Fibroblast of skin of right biceps (primary cell): ENCODE measurements around the gene H6PD.
A peak's percentile ranks its signal among the peaks of the same experiment; 100 is the strongest.

Experiments used
- DNase-seq: peaks from one replicate; pipeline ENCODE4 v3.0.0-alpha.2; 2013

The H6PD gene

GRCh38 chr1:9207715-9208114 lies 26.9 kb upstream of the H6PD start:
- peak; percentile 42 for DNase-seq

- DNase-seq = peak; percentile 40
Observed at GRCh38 chr1:9211291-9211811, 23.2 kb upstream of the H6PD start.

- DNase-seq = no peak
Observed at GRCh38 chr1:9212735-9213134, 21.8 kb upstream of the H6PD start.

- DNase-seq = no peak
Observed at GRCh38 chr1:9213956-9214355, 20.6 kb upstream of the H6PD start.

- no peak for DNase-seq
Observed at GRCh38 chr1:9218917-9219316, 15.7 kb upstream of the H6PD start.

- DNase-seq = no peak
Observed at GRCh38 chr1:9222846-9223625, 11.5 kb upstream of the H6PD start.

- DNase-seq = no peak
Observed at GRCh38 chr1:9224664-9225410, 9.7 kb upstream of the H6PD start.

GRCh38 chr1:9225411-9225785 lies 9.2 kb upstream of the H6PD start:
- no peak for DNase-seq

GRCh38 chr1:9228609-9229008 lies 6.0 kb upstream of the H6PD start:
- DNase-seq = peak; percentile 89

GRCh38 chr1:9229549-9229948 lies 5.0 kb upstream of the H6PD start:
- peak; percentile 40 for DNase-seq

GRCh38 chr1:9230869-9231533 lies 3.6 kb upstream of the H6PD start:
- no peak for DNase-seq

GRCh38 chr1:9231648-9232332 lies 2.8 kb upstream of the H6PD start:
- DNase-seq = peak; percentile 53

- DNase-seq = peak; percentile 23
Observed at GRCh38 chr1:9233241-9233941, 1.2 kb upstream of the H6PD start.

- no peak for DNase-seq
Observed at GRCh38 chr1:9233942-9234222, 692 bp upstream of the H6PD start.

- peak; percentile 78 for DNase-seq
Observed at GRCh38 chr1:9235096-9235459, 504 bp downstream of the H6PD start.

GRCh38 chr1:9235560-9235959 lies 986 bp downstream of the H6PD start:
- no peak for DNase-seq

GRCh38 chr1:9238134-9238533 lies 3.6 kb downstream of the H6PD start:
- DNase-seq = no peak

- no peak for DNase-seq
Observed at GRCh38 chr1:9238550-9238949, 4.0 kb downstream of the H6PD start.

- peak; percentile 50 for DNase-seq
Observed at GRCh38 chr1:9239622-9240401, 5.2 kb downstream of the H6PD start.

- DNase-seq = peak; percentile 6
Observed at GRCh38 chr1:9240914-9241820, 6.6 kb downstream of the H6PD start.

GRCh38 chr1:9241891-9242290 lies 7.3 kb downstream of the H6PD start:
- no peak for DNase-seq
